Glomerular visceral epithelial cell (primary cell): ENCODE measurements around the gene CACNA2D4.

Experiments
- DNase-seq: peaks from one replicate; pipeline ENCODE4 v3.0.0-alpha.2; 2016; ENCODE audit errors: extremely low spot score

CACNA2D4 gene

DNA sequence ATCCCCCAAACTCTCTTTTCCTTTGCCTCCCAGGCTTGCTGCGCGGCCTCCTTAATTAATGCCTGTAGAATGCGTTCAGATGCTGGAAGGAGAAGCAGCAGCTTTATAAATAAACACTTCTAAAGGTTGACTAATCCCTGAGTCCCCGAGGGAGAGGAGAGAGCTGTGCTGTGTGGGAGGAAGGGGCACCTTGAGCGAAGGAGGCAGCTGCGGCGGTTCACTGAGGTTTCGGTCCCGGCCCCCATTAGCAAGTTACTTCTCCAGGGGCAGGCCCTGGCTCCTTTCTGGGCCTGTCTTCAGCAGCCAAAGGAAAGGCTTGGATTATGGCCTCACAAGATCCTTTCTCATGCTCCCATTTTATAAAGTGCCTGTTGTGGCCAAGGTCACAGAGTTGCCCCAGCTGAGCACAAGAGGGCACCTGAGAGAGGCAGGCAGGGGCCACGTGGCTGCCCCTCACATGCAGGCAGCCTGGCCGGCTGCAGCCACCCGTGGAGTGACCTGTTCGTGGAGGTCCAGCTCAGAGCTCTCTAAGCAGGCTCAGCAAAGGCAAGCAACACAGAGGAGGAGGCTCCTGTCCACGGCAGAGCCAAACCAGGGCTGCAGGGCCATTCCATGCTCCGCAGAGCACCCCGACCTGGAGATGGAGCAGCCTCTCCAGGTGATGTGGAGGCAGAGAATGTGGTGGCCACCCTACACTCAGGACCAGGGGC lies 15.0 kb upstream of the CACNA2D4 start:
- no peak for DNase-seq

DNA sequence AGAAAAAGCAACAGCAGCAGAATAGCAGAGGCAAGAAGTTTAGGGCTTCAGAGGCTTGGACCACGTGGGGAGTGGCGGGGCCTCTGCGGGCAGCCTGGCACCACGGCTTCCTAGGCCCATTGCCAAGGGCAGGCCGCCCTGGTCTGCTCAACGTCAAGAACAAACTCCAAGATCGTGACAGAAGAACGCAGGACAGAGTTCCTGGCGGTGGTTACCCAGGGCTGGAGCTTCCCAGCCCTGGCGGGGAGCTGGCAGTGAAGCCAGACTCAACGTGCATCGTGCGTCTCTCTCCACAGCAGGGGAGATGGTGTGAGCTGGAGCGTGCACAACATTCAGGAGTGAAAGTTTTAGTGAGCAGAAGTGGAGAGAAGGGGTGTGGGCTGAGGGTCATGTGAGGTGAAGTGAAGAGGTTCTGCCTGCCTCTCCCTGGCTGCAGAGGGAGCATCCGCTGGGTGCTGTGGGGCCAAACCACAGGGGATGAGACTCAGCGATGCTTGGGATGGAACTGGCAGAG lies 13.9 kb upstream of the CACNA2D4 start:
- DNase-seq: peak; percentile 59

DNA sequence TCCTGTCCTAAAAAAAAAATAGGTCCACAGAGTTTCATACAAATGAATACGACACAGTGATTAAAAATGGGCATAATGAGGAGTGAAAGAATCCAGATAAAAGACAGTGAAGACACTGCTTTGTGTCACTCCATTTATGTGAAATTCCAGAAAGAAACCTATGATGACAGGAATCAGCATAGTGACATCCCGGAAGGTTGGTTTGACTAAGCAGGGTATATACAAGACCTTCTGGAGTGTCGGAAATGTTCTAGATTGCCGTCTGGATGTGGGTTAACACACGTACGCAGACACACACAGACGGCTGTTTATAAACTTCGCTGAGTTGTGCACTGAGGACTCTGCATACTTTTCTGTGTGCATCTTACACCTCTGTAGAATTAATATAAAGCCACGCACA lies 13.2 kb upstream of the CACNA2D4 start:
- no peak for DNase-seq

DNA sequence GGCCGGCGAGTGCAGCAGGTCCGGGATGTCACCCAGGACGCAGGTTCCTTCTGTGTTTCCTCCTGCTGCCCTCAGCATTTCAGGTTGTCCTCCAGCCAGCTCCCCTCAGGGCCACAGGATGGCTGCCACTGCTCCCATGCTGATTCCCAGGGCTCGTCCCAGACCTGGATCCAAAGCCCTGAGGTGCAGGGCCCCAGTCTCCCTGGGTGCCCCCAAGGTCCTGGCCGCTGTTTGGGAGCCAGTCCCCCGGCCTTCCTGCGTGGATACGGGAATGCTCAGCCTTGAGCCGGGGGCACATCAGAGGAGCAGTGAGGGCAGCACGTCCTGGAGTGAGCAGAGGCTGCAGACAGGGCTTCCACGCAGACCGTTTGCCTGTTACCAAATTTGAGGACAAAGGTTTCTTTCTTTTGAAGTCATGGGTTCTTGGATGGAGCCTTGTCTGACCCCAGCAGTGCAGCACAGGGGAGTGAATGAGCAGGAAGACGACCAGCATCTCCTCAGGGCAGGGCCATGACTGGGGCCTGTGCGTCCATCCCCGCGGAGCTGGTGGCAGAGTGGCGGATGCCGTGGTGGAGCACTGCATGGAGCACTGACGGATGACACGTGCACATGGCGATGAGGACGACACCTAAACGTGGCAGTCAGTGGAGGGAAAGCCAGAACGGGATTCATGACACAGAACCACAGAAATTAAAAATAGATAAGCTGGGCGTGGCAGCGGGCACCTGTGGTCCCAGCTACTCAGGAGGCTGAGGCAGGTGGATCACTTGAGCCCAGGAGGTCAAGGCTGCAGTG lies 12.5 kb upstream of the CACNA2D4 start:
- DNase-seq: no peak

DNA sequence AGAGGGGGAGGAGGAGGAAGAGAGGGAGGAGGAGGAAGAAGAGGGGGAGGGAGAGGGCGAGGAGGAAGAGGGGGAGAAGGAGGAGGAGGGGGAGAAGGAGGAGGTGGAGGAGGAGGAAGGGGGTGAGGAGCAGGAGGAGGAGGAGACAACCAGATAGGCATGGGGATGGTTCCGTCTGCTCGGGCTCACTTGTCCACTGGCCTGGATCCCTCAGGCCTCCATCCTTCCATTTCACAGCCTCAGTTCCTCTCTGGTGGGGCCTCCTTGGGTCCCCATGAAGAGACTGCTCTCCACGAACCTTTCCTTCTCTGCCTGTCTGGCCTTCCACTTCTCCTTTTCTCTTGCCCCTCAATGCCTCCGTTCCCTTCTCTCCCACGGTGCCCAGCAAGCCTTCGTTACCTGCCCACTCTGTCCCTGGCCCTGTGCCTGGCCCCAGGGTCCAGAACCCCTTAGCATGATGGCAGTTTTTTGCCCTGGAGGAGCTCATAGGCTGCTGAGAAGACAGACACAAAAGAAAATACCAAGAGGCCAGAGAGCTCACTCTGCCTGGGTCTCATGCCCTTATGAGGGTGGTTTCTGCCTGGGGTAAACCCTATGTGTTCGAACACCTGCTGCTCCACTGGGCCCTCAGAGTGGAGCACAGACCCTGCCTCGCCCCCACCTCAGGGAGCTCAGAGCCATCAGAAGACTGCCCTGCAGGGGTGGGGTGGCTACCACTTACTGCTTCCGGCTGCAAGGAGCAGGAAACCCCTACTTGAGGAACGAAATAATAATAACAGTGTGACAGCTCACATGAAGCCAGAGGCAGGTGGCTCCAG lies 11.7 kb upstream of the CACNA2D4 start:
- no peak for DNase-seq

DNA sequence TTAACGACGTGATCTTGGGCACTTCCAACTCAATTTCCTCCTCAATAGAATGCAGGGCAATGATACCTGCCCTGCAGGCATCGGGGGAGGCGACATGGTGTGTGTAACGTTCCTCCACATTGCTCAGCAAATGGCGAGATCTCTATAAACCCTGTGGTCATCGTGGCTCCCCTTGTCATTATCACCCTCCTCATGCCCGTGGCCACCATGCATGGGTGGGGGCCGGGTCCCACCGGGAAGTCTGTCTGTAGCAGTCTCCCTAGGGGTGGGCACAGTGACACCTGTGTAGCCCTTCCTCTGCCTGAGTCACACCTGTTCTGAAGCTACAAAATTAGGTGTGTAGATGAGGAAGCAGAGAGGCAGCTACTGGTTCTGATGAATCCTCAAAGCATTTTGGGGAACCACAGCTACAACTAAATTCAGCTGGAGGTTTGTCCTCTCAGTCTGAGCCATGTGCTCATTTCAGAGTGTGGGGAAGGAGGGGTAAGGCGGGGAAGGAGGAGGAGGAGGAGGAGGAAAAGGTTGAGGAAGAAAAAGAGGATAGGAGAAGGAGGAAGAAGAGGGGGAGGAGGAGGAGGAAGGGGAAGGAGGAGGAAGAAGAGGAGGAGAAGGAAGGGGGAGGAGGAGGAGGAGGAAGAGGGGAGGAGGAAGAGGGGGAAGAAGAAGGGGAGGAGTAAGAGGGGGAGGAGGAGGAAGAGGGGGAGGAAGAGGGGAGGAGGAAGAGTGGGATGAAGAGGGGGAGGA lies 11.0 kb upstream of the CACNA2D4 start:
- DNase-seq: no peak

DNA sequence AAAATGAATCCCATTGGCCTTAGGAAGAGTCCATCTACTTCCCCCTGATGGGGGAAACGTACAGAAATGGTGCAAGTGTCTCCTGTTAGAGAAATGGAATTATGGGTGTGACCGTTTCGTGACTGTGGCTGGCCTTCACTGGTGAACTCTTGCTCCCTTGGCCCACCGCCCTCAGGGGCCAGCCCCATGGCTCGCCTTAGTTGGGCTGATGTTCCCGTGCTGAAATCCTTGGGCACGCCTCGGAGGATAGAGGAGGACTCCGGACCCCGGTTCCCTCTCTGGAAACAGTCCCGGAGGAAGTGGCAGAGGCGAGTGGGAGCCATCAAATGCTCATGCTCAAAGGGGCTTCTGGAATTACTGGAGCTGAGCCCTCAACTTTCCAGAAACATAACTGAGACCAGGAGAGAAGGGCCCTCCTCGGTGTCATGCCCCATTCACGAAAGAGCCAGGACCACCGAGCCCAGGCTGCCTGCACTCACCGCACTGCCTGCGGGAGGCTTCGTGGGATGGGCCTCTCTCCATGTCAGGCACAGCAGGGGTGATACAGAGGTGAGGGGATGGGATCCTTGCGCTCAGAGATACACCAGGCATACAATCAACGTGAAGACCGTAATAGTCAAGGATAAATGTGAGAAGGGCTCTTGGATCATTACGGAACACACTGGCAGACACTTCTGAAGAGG lies 10.1 kb upstream of the CACNA2D4 start:
- no peak for DNase-seq

DNA sequence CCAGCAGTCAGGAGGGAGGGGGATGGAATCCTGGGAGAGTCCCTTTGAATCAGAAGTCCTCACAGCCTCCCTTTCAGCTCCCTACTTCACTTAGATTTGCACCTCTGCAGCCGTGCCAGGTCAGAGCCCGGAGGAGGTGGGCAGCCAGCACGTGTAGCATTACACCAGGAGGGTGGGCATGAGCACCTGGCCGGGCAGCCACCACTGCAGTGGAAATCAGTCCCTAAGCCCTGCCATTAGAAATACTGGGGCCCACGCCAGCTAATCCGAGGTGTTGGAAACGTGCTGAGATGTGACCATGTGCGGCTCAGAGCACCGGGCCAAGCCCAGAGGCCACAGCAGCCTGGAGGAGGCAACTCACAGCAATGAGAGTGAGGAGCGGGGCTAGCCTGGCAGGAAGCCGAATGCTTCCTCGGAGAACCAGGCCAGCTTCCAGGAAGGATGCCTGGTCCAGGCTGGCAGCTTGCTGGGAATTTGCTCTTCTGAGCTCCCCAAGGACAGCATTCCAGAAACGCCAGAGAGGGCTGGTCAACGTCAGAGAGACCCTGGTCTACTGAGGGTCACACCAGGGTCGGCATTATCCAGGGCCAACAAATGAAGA lies 9.4 kb upstream of the CACNA2D4 start:
- no peak for DNase-seq

DNA sequence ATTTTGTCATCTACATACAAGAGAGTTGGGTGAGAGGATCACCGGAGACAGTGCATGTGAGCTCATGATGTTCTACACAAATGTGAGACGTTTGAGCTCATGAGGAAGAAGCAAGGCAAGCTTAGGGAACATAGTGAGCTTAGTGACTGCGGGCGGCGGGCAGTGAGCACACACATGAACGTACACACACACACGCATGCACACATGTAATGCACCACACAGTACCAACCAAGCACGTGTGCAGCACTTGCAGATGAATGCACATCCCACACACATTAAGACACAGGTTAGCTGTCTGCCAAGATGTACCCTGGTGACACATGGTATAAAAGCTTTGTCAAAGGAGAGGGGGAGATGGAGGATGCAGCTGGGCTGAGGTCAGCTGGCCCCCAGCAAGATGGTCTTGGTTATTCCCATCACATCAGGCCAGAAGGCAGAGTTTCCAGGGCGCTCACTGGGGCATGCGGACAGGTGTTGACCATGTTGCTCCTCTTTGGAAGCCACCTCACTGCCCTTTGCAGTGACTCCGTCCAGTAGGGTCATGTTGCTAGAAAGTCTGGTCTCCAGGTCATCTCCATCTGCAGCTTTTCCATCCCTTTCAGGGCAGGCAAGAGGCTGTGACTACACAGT lies 8.7 kb upstream of the CACNA2D4 start:
- DNase-seq: no peak

DNA sequence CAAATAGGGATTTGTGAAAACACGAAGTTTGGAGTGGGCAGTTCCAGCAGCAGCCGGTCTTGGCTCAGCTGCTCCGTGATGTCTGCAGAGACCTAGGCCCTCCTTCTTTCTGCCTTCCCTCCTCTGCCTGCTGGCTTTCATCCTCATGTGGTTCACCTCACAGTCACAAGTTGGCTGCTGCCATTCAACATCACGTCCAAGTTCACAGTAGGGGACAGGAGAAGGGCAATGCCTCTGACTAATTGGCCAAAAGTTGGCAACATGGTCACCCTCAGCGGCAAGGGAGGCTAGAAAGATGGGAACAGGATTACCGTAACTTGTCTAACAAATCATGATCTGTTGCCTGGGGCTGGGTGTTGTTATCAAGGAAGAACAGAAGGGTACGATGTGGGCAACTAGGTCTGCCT lies 7.8 kb upstream of the CACNA2D4 start:
- DNase-seq: no peak

DNA sequence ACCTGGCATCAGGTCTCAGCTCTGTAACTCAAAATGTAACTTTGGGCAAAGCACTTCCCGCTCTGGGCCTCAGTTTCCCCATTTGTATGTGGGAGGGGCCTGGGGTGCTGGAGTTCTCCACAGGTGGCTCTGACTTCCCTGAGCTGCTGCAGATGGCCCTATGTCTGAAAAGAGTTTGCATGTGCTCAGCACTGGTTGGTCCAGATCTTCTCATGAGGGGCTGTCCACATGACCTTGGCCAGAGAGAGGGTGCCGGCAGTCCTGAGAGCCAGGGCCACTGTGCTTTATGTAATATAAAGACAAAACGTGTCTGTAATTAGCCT lies 7.2 kb upstream of the CACNA2D4 start:
- no peak for DNase-seq

DNA sequence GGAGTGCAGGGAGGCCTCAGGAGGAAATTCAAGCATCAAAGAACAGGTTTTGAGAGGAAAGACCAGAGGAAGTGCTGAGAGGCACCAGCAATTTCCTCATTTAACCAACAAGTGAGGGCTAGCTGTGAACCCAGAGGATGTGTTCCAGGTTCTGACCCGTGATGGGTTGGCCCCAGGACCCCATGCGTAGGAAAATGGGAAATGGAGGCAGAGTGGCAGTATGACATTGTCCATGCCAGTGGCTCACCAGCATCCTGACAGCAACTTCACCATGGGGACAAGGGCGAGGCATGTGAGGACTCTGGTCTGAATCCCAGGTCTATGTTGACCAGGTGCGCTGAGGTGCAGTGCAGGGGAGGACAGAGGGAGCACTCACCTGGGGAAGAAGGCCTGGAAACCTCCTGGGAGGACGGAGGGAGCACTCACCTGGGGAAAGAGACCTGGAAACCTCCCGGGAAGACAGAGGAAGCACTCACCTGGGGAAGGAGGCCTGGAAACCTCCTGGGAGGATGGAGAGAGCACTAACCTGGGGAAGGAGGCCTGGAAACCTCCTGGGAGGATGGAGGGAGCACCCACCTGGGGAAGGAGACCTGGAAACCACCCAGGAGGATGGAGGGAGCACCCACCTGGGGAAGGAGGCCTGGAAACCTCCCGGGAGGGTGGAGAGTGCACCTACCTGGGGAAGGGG lies 6.7 kb upstream of the CACNA2D4 start:
- no peak for DNase-seq

DNA sequence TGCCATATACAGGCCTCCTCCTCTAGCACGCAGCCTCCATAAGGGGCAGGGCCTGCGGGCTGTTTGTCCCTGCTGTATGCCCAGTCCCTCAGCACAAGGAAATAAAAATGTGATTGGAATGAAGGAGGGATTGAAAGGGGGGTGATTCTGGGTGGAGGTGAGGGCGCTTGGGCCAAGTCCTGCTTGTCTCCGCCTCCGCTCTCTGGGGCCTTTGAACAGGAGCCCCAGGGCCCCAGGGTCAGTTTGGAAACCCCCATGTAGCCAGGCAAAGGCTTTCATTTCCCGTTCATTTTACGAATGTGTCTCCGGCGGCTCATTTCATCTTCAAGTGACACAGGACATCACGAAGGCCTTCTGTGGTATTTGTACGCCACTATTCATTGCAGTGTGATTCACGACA lies 4.5 kb upstream of the CACNA2D4 start:
- DNase-seq: no peak

DNA sequence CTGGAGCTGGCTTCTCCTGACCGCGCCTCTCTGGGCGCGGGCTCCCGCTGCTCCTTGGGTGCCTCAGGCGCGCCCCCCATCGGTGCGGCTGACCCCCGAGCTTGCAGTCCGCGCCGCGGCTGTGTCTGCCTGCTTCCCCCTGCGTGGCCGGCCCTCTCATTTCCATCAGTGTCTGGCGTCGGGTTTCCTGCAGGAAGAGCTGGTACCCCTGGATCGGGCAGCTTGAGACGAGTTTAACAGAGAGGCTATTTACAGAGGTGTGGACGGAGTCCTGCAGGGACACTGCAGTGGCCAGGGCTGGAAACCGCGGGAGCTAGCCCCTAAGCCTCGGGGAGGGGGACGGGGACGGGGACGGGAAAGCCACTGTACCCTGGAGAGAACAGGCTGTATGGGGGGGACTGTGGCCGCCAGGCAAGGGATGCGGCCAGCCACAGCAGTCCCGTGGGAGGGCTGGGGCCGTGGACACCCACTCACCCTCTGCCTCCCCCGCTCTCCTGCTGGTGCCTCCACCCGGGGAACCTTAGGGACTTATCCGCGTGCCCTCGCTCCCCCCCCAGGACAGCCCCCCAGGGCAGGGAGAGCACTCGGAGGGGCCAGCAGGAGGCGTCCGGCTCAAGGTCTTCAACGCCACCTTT lies 3.7 kb upstream of the CACNA2D4 start:
- DNase-seq: no peak

DNA sequence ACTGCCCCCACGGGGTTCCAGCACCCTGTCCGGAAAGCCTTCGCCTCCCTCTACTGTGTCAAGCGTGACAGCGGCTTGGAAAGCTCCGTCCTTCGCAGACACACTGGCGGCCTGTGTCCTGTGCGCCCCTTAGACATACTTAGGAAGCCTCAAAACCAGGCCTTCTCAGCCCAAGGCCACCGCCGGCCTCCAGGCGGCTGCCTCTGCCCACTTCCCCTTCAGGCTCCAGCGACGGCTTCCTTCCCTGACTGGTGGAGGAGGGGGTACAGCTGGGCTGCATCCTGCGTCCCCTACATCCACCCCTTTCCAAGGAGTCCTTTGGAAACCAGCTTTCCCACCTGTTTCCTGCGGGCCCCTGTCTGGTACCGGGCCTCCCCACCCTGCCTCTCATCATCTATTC lies 2.5 kb upstream of the CACNA2D4 start:
- DNase-seq: no peak

DNA sequence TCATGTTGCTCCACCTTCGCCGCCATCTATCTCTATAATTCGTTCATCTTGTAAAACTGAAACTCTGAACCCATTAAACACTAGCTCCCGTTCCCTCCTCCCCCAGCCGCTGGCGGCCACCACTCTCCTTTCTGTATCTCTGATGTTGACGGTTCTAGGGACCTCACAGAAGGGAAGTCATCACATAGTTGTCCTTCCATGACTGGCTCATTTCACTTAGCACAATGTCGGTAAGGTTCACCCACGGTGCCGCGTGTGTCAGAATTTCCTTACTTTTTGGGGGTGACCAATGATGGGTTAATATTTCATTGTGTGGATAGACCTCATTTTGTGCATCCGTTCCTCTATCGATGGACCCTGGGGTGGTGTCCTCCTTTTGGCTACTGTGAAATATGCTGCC lies 2.0 kb upstream of the CACNA2D4 start:
- DNase-seq: no peak

DNA sequence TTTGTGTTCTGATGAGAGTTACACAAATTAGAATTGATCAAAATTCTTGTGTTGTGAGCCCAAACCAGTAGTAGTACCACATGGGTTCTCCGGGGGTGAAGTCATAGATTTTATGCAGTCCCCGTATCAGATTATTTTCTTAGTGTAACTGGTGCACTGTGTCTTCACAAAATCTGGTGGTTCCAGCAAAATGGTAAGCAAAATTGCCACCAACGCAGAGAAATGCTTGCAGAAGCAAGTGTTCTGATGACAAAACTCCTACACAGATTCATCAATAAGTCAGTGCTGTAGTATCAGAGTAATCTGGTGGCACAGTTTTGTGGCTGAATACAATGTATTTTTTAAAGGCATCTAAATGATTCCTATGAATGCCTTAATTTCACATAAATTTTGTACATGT lies 1.3 kb upstream of the CACNA2D4 start:
- no peak for DNase-seq

DNA sequence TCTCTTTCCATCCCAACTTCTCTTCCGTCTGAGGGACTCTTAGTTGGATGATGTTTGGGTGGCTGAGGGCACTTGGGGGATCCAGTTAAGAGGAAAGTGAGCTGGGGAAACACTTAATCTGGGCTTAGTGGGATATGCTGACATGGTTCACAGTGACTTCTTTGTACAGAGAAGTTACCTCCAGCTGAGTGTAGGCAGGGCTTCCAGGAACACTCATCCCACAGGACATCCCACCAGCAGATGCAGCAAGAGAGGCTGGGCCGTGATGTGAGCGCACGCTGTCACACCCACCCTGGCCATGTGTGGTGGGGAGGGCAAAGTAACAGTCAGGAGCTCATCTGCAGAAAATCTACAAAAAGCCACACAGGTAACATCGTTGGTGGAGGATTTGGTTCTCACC lies 832 bp upstream of the CACNA2D4 start:
- no peak for DNase-seq

DNA sequence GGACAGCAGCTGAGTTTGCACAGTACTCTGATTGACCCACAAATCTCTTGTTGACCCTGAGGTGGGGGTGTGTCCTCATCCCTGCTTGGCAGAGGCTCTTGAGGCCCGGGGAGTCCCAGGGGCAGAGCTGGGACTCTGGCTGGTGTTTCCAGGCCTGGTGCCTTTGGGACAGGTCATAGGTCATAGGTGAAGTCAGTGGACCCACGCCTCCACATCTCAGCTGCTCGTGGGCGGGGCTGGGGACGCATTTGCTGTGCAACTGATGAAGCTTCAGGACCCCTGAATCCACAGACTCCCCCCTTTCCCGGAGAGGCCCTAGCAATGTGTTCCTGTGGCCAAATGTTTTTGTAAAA lies 408 bp upstream of the CACNA2D4 start:
- DNase-seq: no peak
